ENCODE data around the gene MRLN.
"Not testable (repeated sequence)": the region's sequence is repeated elsewhere in the genome, so short reads cannot be mapped to it uniquely, and the experiment has no call there.

MRLN gene

GRCh38 chr10:59745163-59745650, 8.0 kb downstream of the MRLN start:
- DNase-seq (ENCODE audit: low read depth in 2 of 2) = no peak

- DNase-seq (ENCODE audit: low read depth in 2 of 2) = not testable (repeated sequence)
These were observed 8.5 kb downstream of the MRLN start for GRCh38 chr10:59744762-59745161.

GRCh38 chr10:59744156-59744555, 9.1 kb downstream of the MRLN start:
- not testable (repeated sequence) for DNase-seq (ENCODE audit: low read depth in 2 of 2)

- DNase-seq (ENCODE audit: low read depth in 2 of 2) = no peak
These were observed 11.7 kb downstream of the MRLN start for GRCh38 chr10:59741583-59741982.

GRCh38 chr10:59741048-59741447, 12.2 kb downstream of the MRLN start:
- no peak for DNase-seq (ENCODE audit: low read depth in 2 of 2)

- no peak for DNase-seq (ENCODE audit: low read depth in 2 of 2)
These were observed 16.5 kb downstream of the MRLN start for GRCh38 chr10:59736749-59737148.

- DNase-seq (ENCODE audit: low read depth in 2 of 2) = no peak
These were observed 18.0 kb downstream of the MRLN start for GRCh38 chr10:59735296-59735695.

GRCh38 chr10:59734014-59734462, 19.2 kb downstream of the MRLN start:
- DNase-seq (ENCODE audit: low read depth in 2 of 2) = no peak

- not testable (repeated sequence) for DNase-seq (ENCODE audit: low read depth in 2 of 2)
These were observed 19.8 kb downstream of the MRLN start for GRCh38 chr10:59733321-59734013.

GRCh38 chr10:59732849-59733248, 20.4 kb downstream of the MRLN start:
- not testable (repeated sequence) for DNase-seq (ENCODE audit: low read depth in 2 of 2)

- DNase-seq (ENCODE audit: low read depth in 2 of 2) = not testable (repeated sequence)
These were observed 24.1 kb downstream of the MRLN start for GRCh38 chr10:59729167-59729566.

- DNase-seq (ENCODE audit: low read depth in 2 of 2) = no peak
These were observed 28.9 kb downstream of the MRLN start for GRCh38 chr10:59724098-59724938.

- DNase-seq (ENCODE audit: low read depth in 2 of 2) = no peak
These were observed 32.9 kb downstream of the MRLN start for GRCh38 chr10:59720377-59720776.

- no peak for DNase-seq (ENCODE audit: low read depth in 2 of 2)
These were observed 33.9 kb downstream of the MRLN start for GRCh38 chr10:59719374-59719773.

GRCh38 chr10:59718257-59718656, 35.0 kb downstream of the MRLN start:
- DNase-seq (ENCODE audit: low read depth in 2 of 2) = no peak

GRCh38 chr10:59713196-59713821, 39.9 kb downstream of the MRLN start:
- DNase-seq (ENCODE audit: low read depth in 2 of 2) = no peak

- DNase-seq (ENCODE audit: low read depth in 2 of 2) = no peak
These were observed 41.3 kb downstream of the MRLN start for GRCh38 chr10:59711871-59712494.

GRCh38 chr10:59709395-59710125, 43.7 kb downstream of the MRLN start, which contains the start of gene SLC16A9:
Gene SLC16A9, minus strand, starts transcription at chr10:59709850. Its CDS starts 25,559 bp downstream, at chr10:59684291.
- DNase-seq (ENCODE audit: low read depth in 2 of 2) = peak in 1 of 2 experiments; percentile 58

GRCh38 chr10:59708816-59709394, 44.4 kb downstream of the MRLN start:
- DNase-seq (ENCODE audit: low read depth in 2 of 2) = peak in 1 of 2 experiments; percentile 0
